T-helper 1 cell (primary cell): ENCODE data around the gene KCTD21.

Experiments used
- DNase-seq, 5 donors: peaks; one replicate each; pipeline ENCODE4 v3.0.0-alpha.2; 2012 to 2020

The KCTD21 gene

GRCh38 chr11:78138694-78139421, 49.6 kb downstream of the KCTD21 start:
- peak in 2 of 5 donors; percentile 13 to 61 for DNase-seq

- DNase-seq: no peak
Measured at GRCh38 chr11:78138291-78138690, 50.1 kb downstream of the KCTD21 start.

GRCh38 chr11:78132475-78132874, 56.0 kb downstream of the KCTD21 start:
- no peak for DNase-seq

- DNase-seq: no peak
Measured at GRCh38 chr11:78131956-78132355, 56.5 kb downstream of the KCTD21 start.

GRCh38 chr11:78127403-78127802, 61.0 kb downstream of the KCTD21 start:
- DNase-seq: no peak
